A172 (cell line): Measurements from ENCODE around the gene FEM1A. TPM values are rescaled to one million over a fixed set of nuclear protein-coding genes. Genes with fewer than 3 reads are reported as not detected.
"Not testable (repeated sequence)": the region's sequence is repeated elsewhere in the genome, so short reads cannot be mapped to it uniquely, and the experiment has no call there.

Experiments used
- DNase-seq: peaks from one replicate; pipeline ENCODE4 v3.0.0-alpha.2; 2015; ENCODE audit warnings: low spot score
- total RNA-seq: library from RNA; depleted of rRNA; stranded (reverse); fragments of >200 nt; shearing (Covaris generic); gene quantifications from 2 replicates; pipeline ENCODE4 v1.2.3, GENCODE V29; 2014; rRNA removed

FEM1A gene
- total RNA-seq = 10.7 and 11.6 TPM in 2 replicates

- DNase-seq = peak; percentile 100
These were observed at the start of gene FEM1A for GRCh38 chr19:4791183-4792018. Gene FEM1A (plus strand): TSS chr19:4791734. CDS start chr19:4791855, 121 bp downstream.

GRCh38 chr19:4742723-4743646 is 48.5 kb upstream of the FEM1A start:
- DNase-seq = no peak

- peak; percentile 89 for DNase-seq
These were observed 46.9 kb upstream of the FEM1A start for GRCh38 chr19:4744451-4745174.

- not testable (repeated sequence) for DNase-seq
These were observed 46.4 kb upstream of the FEM1A start for GRCh38 chr19:4745175-4745574.

- no peak for DNase-seq
These were observed 45.5 kb upstream of the FEM1A start for GRCh38 chr19:4745986-4746385.

- no peak for DNase-seq
These were observed 43.3 kb upstream of the FEM1A start for GRCh38 chr19:4748185-4748584.

GRCh38 chr19:4748589-4748988 is 42.9 kb upstream of the FEM1A start:
- DNase-seq = no peak

GRCh38 chr19:4749870-4750590 is 41.5 kb upstream of the FEM1A start:
- no peak for DNase-seq

- DNase-seq = no peak
These were observed 37.3 kb upstream of the FEM1A start for GRCh38 chr19:4754248-4754647.

- no peak for DNase-seq
These were observed 36.1 kb upstream of the FEM1A start for GRCh38 chr19:4755459-4755858.

GRCh38 chr19:4758082-4758481 is 33.5 kb upstream of the FEM1A start:
- DNase-seq = no peak

GRCh38 chr19:4758659-4759058 is 32.9 kb upstream of the FEM1A start:
- no peak for DNase-seq

GRCh38 chr19:4759388-4760284 is 31.9 kb upstream of the FEM1A start:
- DNase-seq = peak; percentile 71

- DNase-seq = no peak
These were observed 31.3 kb upstream of the FEM1A start for GRCh38 chr19:4760285-4760650.

GRCh38 chr19:4763021-4763420 is 28.5 kb upstream of the FEM1A start:
- DNase-seq = no peak

GRCh38 chr19:4764393-4764660 is 27.2 kb upstream of the FEM1A start:
- DNase-seq = no peak

GRCh38 chr19:4768934-4769777 is 22.4 kb upstream of the FEM1A start:
- DNase-seq = peak; percentile 82

- no peak for DNase-seq
These were observed 19.0 kb upstream of the FEM1A start for GRCh38 chr19:4772566-4772965.

GRCh38 chr19:4773047-4773640 is 18.4 kb upstream of the FEM1A start:
- DNase-seq = peak; percentile 35
